ENCODE measurements around the gene STEAP4.

GRCh38 chr7:88226201-88226600, 80.5 kb downstream of the STEAP4 start:
- TF ChIP-seq CTCF (IDR thresholded peaks at IDR 0.05), result no peak
- no peak for TF ChIP-seq POLR2A (IDR thresholded peaks at IDR 0.05)
